Type B pancreatic cell (in vitro differentiated cells): ENCODE data around the gene TREX2. TPM values are rescaled to one million over a fixed set of nuclear protein-coding genes. Genes with fewer than 3 reads are reported as not detected.

Experiments
- DNase-seq: peaks from one replicate; pipeline ENCODE4 v3.0.0; 2021; ENCODE audit warnings: mixed read lengths; ENCODE audit not compliant: unreplicated experiment; ENCODE audit errors: extremely low spot score
- H3K27ac Mint-ChIP-seq: 2 replicates; pipeline ENCODE4 v1.8.0; 2021; ENCODE audit warnings: mild to moderate bottlenecking, mixed read lengths
- H3K27me3 Mint-ChIP-seq: 2 replicates; pipeline ENCODE4 v1.8.0; 2021; ENCODE audit warnings: mixed read lengths
- H3K36me3 Mint-ChIP-seq: 2 replicates; pipeline ENCODE4 v1.8.0; 2021; ENCODE audit warnings: mixed read lengths
- H3K4me1 Mint-ChIP-seq: one replicate; pipeline ENCODE4 v1.8.0; 2021; ENCODE audit warnings: mixed read lengths; ENCODE audit not compliant: unreplicated experiment
- H3K4me3 Mint-ChIP-seq: 2 replicates; pipeline ENCODE4 v1.8.0; 2021; ENCODE audit warnings: mild to moderate bottlenecking, mixed read lengths
- H3K9me3 Mint-ChIP-seq: 2 replicates; pipeline ENCODE4 v1.8.0; 2021; ENCODE audit warnings: mixed read lengths
- total RNA-seq: library from RNA; stranded (reverse); gene quantifications from 2 replicates; pipeline ENCODE4 v1.2.1, GENCODE V29; 2021; ENCODE audit warnings: low replicate concordance
- TF ChIP-seq, protein P1 (sequence below): fragments of 200-600 bp; sonication (generic); conservative IDR thresholded peaks from 2 replicates; pipeline ENCODE4 v1.5.0; 2021; ENCODE audit warnings: antibody characterized with exemption, mild to moderate bottlenecking

Gene TREX2
- total RNA-seq, 1 donor from 2014 or later, result 0.72 TPM

GRCh38 chrX:153447581-153447960 is 1.7 kb upstream of the TREX2 start:
- no peak for DNase-seq
- Mint-ChIP-seq H3K27ac (no peak overlapping the region), H3K4me1 (no peaks in the 10 kb centered on the region), H3K27me3 (no peaks in the 10 kb centered on the region), H3K36me3 (peaks cover 4% of the 10 kb centered on the region), H3K9me3 (no peaks in the 10 kb centered on the region), H3K4me3 (no peak overlapping the region)
- TF ChIP-seq, protein P1, sequence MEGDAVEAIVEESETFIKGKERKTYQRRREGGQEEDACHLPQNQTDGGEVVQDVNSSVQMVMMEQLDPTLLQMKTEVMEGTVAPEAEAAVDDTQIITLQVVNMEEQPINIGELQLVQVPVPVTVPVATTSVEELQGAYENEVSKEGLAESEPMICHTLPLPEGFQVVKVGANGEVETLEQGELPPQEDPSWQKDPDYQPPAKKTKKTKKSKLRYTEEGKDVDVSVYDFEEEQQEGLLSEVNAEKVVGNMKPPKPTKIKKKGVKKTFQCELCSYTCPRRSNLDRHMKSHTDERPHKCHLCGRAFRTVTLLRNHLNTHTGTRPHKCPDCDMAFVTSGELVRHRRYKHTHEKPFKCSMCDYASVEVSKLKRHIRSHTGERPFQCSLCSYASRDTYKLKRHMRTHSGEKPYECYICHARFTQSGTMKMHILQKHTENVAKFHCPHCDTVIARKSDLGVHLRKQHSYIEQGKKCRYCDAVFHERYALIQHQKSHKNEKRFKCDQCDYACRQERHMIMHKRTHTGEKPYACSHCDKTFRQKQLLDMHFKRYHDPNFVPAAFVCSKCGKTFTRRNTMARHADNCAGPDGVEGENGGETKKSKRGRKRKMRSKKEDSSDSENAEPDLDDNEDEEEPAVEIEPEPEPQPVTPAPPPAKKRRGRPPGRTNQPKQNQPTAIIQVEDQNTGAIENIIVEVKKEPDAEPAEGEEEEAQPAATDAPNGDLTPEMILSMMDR, result no peak

DNA sequence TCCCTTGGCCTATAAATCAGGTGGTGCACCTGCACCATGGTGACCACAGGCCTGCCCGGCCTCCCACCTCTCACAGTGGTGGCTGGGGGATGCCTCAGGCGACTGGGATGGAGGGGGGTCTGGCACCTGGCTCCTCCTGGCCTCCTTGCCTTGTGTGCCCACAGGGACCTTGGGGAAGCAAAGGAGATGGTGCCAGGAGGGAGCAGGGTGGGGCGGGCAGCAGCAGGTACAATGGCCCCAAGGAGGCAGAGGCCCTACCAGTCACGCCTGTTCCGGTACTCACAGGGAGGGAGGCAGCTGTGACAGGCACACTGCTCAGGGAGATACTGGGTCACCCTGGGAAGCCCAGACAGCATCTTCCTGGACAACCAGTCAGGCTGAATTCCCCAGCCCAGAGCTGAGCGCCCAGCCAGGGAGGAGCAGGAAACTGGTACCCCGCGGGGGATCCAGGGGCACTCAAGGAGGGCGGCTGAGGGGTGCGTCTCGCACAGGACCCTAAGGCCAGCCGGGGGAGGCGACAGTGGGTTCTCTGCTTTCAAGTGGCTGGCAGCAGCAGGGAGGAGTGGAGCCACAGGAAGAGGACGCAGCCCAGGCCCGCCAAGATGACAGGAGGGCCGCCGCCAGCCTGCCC is 1.2 kb upstream of the TREX2 start:
- H3K27ac Mint-ChIP-seq, result no peak overlapping the region
- H3K27me3 Mint-ChIP-seq, result no peaks in the 10 kb centered on the region
- peaks cover 4% of the 10 kb centered on the region for H3K36me3 Mint-ChIP-seq
- TF ChIP-seq, protein P1, result no peak
- H3K4me1 Mint-ChIP-seq, result no peaks in the 10 kb centered on the region
- no peaks in the 10 kb centered on the region for H3K9me3 Mint-ChIP-seq
- H3K4me3 Mint-ChIP-seq, result no peak overlapping the region
- DNase-seq, result no peak

DNA sequence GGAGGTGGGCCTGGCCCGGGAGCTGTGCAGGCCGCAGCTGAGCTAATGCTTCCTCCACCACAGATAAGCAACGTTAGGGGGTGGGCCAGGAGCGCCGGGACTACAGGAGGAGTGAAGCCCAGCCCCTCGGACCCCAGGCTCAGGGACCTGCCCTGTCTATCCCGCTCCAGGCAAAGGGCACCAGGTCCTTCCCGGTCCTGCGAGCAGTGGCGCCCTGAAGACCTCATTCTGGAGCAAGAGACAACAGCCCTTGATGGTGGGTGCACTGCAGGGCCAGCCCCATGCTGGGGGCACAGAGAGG is 730 bp upstream of the TREX2 start:
- Mint-ChIP-seq H3K27ac (no peak overlapping the region), H3K36me3 (peaks cover 4% of the 10 kb centered on the region), H3K4me3 (no peak overlapping the region), H3K27me3 (no peaks in the 10 kb centered on the region), H3K4me1 (no peaks in the 10 kb centered on the region), H3K9me3 (no peaks in the 10 kb centered on the region)
- TF ChIP-seq, protein P1, result no peak
- DNase-seq, result no peak

DNA sequence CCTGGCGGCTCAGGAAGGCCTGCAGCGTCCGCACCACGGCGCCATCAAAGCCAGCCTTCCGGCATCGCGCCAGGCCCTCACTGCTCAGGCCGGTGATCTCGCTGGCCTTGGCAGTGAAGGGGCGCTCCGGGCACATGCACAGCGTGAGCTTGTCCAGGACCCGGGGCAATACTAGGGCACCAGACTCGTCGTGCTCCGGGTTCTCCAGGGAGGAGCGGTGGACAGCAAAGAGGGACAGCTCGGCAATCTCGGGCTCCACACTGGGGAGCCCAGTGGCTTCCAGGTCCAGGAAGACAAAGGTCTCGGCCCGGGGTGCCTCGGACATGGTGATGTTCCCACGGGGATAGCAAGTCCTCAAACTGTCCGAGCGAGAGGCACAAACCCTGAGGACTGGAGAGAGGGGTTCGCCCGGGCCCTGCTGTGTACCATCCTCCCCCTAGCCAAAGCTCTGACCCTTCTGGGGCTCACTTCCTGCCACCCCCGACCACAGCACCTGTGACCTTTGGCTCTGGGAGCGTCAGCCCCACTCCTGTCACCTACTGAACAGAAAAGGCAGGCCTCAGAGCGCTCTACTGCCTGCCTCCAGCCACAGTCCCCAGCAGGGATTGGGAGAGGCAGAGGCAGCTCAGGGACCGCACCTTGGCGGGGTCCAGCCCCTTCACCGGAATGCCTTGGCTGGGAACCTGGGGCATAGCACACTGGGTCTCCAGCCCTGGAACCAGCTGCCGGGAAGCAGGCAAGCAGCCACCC is 575 bp downstream of the TREX2 start:
- no peak overlapping the region for H3K4me3 Mint-ChIP-seq
- TF ChIP-seq, protein P1, result no peak
- no peaks in the 10 kb centered on the region for H3K27me3 Mint-ChIP-seq
- no peak overlapping the region for H3K27ac Mint-ChIP-seq
- H3K9me3 Mint-ChIP-seq, result no peaks in the 10 kb centered on the region
- H3K36me3 Mint-ChIP-seq, result no peaks in the 10 kb centered on the region
- DNase-seq, result no peak
- H3K4me1 Mint-ChIP-seq, result no peaks in the 10 kb centered on the region

GRCh38 chrX:153444333-153445011 is 1.4 kb downstream of the TREX2 start:
- Mint-ChIP-seq H3K36me3 (no peaks in the 10 kb centered on the region), H3K27ac (no peak overlapping the region), H3K4me3 (no peak overlapping the region), H3K9me3 (peaks cover 4% of the 10 kb centered on the region), H3K27me3 (no peaks in the 10 kb centered on the region), H3K4me1 (no peaks in the 10 kb centered on the region)
- TF ChIP-seq, protein P1, result no peak
- no peak for DNase-seq
